Epithelial cell of esophagus (primary cell): Measurements from ENCODE around the gene SPIRE1.
A peak's percentile ranks its signal among the peaks of the same experiment; 100 is the strongest.

Source experiments
- DNase-seq: peaks from one replicate; pipeline ENCODE4 v3.0.0; 2010; ENCODE audit warnings: low read depth
- H3K4me3 ChIP-seq: 2 replicates; pipeline ENCODE4 v1.5.1; 2011; ENCODE audit warnings: mild to moderate bottlenecking, low read length, control low read depth
- TF ChIP-seq, protein P1 (sequence below): IDR thresholded peaks from 2 replicates; pipeline ENCODE4 v1.5.1; 2011; ENCODE audit warnings: low read depth, mild to moderate bottlenecking, low read length, control low read depth, inconsistent platforms; ENCODE audit not compliant: insufficient read depth; ENCODE audit errors: missing control alignments

Gene SPIRE1

DNA sequence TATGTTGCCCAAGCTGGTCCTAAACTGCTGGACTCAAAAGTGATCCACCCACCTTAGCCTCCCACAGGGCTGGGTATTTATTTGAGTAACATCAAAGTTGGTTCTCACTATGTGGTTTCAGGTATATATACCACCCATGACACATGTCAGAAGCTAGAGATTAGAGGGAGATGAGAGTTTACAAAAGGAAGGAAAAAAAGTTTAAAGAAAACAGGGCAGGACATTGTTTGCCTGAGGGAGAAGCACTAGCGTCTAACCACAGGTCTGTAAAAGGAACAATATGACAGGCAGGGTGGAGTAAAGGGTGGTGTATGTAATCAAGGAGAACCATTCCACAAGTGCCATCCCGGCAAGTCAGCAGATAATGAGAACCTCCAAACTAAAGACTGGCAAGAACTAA, 36.1 kb upstream of the SPIRE1 start:
- DNase-seq: peak; percentile 76
- TF ChIP-seq, protein P1, sequence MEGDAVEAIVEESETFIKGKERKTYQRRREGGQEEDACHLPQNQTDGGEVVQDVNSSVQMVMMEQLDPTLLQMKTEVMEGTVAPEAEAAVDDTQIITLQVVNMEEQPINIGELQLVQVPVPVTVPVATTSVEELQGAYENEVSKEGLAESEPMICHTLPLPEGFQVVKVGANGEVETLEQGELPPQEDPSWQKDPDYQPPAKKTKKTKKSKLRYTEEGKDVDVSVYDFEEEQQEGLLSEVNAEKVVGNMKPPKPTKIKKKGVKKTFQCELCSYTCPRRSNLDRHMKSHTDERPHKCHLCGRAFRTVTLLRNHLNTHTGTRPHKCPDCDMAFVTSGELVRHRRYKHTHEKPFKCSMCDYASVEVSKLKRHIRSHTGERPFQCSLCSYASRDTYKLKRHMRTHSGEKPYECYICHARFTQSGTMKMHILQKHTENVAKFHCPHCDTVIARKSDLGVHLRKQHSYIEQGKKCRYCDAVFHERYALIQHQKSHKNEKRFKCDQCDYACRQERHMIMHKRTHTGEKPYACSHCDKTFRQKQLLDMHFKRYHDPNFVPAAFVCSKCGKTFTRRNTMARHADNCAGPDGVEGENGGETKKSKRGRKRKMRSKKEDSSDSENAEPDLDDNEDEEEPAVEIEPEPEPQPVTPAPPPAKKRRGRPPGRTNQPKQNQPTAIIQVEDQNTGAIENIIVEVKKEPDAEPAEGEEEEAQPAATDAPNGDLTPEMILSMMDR: no peak
- no peak overlapping the region for H3K4me3 ChIP-seq

DNA sequence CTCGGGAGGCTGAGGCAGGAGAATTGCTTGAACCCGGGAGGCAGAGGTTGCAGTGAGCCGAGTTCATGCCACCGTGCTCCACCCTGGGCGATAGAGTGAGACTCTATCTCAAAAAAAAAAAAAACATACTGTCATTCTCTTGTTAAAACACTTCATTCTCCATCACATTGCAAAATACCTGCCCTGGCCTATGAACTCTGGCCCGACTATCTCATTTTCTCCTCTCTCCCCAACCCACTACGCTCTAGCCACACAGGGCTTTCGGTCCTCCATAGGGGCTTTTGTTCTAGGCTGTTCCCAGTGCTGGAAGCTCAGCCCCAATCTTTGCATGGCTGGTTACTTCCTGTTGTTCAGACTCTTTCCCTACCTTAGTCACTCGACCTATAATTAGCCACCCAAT, 34.3 kb upstream of the SPIRE1 start:
- H3K4me3 ChIP-seq: no peak overlapping the region
- TF ChIP-seq, protein P1: no peak
- DNase-seq: peak; percentile 24

DNA sequence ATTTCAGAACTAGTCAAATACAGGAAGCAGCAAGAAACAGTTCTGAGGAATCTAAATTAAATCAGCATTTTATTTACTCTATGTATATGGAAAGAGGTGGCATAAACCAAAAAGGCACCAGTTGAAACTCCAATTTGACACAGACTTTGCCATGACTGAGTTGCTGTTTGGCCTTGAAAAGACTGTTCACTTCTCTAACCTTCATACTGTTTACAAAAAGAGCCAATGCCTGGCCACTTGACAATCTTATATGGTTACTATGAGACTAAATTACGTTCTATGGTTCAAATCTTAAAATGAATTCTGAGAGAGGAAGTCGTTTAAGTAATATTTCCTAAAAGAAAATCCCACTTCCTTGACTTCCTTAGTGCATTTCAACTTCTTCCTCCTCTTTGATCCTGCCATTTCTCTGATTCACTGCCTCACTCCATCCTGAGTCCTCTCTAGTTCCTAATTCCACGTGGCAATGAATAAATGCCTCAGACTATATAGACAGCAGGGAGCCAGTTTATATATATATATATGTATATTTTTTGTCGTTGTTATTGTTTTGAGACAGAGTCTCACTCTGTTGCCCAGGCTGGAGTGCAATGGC, 31.4 kb upstream of the SPIRE1 start:
- no peak for DNase-seq
- TF ChIP-seq, protein P1: no peak
- no peak overlapping the region for H3K4me3 ChIP-seq

DNA sequence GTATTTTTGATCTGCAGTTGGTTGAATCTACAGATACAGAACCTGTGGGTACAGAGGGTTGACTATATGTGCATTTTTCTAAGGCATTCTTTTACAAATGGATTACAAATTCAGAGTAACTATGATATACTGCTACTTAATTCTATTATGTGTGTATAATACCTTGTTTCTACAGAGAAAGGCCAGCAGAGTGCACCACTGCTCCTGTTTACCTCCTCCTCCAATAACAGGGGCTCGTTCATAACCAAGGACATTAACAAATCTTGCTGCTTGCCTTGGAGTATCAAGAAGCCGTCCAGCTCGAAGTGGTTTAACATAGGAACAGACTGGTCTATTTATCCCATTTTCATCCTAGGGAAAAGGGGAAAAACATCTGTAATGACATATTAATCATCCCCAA, 28.2 kb upstream of the SPIRE1 start:
- peak; percentile 58 for DNase-seq

DNA sequence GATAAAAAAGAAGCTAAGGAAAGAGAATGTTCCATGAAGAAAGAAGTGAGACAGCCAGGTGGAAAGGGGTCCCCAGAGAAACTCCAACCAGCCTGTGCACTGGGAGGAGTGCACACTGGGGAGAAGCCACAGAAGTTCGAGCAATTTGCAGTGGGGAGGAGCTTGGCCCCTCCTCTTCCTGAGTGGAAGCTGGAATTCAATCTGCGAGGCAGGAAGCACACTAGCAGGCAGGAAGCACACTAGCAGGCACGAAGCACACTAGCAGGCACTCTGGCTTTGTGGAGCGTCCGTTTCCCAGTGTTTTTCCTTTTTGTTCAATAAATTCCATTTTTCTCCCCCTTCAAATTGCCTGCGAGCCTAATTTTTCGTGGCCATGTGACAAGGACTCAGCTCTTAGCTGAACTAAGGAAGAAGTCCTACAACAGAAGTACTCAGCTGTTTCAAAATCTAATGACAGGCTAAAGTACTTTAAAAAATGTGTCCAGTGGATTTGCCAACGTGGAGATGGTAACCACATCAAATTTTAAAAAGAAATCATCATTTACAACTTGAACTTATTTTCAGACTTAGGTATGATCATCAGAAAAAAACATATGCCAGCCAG, 21.4 kb upstream of the SPIRE1 start:
- TF ChIP-seq, protein P1: no peak
- no peak for DNase-seq
- H3K4me3 ChIP-seq: no peak overlapping the region

More for the DNA sequence above, 28.2 kb upstream of the SPIRE1 start:
- no peak overlapping the region for H3K4me3 ChIP-seq
- TF ChIP-seq, protein P1: peak; percentile 35

DNA sequence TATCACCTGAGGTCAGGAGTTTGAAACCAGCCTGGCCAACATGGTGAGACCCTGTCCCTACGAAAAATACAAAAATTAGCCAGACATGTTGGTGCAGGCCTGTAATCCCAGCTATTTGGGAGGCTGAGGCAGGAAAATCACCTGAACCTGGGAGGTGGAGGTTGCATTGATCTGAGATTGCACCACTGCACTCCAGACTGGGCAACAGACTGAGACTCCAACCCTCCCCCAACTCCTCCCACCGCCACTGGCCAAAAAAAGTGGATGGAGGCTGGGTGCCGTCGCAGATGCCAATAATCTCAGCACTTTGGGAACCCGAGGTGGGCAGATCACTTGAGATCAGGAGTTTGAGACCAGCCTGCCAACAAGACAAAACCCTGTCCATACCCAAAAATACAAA, 10.1 kb upstream of the SPIRE1 start:
- no peak for DNase-seq
- TF ChIP-seq, protein P1: no peak
- H3K4me3 ChIP-seq: no peak overlapping the region
